ENCODE data around the gene HSD3B2.

HSD3B2 gene

DNA sequence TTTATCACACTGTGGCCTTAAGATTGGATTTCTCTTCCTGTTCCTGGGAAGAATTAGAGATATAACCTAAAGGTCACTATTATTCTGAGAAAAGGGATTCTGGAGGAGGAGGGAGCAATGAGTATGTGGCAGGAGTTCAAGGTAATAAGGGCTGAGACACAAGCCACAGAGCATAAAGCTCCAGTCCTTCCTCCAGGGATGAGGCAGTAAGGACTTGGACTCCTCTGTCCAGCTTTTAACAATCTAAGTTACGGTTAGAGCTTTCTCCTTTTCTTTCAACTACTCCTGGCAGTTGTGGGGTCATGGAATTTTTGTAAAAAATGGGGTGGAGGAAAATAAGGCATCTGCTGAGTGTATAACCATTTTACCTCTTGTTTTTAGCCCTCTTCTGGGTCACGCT is at the start of gene HSD3B2:
Gene HSD3B2, plus strand, starts transcription at position 201 of the 400 bp plus-strand sequence. CDS start 270 bp downstream, outside the sequence.
- TF ChIP-seq CTCF (IDR thresholded peaks at IDR 0.05; ENCODE audit: insufficient read depth, missing control alignments), result no peak
- DNase-seq (ENCODE audit: insufficient read length, low spot score) (no peak), FAIRE-seq (no peak)

DNA sequence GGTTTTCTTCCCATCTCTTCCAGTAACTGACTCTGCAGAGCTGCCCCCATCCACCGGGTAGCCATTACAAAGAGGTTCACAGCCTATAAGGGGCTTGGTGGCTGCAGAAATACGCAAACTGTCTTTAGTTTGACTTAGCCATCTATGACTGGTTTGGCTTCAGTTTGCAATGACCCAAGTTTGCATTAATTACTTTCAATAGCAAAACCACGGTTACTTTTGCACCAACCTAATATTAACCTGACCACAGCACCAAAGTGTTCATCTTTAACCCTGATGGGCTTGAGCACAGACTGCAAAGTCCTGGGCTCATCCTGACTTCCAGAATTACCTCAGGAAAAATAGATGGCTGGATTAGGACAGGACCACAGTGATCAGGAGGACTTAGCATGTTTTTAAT is 48.5 kb upstream of the HSD3B2 start:
- FAIRE-seq (no peak), DNase-seq (ENCODE audit: insufficient read length, low spot score) (no peak)
- TF ChIP-seq CTCF (IDR thresholded peaks at IDR 0.05; ENCODE audit: insufficient read depth, missing control alignments), result no peak

- FAIRE-seq, result no peak
- TF ChIP-seq CTCF (IDR thresholded peaks at IDR 0.05; ENCODE audit: insufficient read depth, missing control alignments), result peak; percentile 73
- no peak for DNase-seq (ENCODE audit: insufficient read length, low spot score)
These were observed 47.4 kb upstream of the HSD3B2 start for GRCh38 chr1:119367432-119368124.

DNA sequence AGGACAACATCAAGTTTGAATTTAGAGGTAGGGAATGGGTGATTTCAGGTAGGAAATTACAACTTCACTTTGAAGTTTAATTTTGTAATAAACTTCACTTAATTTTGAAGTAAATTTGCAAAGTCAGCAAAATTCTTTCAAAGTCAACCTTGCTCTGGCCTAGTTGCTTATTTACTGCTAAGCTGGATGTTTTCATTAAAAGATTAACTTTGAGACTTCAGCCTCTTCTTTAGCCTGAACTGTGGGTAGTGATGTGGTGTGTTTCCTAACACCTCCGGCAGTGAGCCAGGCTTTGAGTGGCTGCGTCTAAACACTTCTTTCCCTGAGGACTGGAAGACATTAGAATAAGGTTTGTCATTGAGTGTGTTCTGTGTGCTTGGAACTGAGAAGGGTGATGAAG is 46.4 kb upstream of the HSD3B2 start, which contains the start of gene HAO2:
Gene HAO2, plus strand, starts transcription at position 232 of the 400 bp plus-strand sequence. CDS start 12,301 bp downstream, outside the sequence.
- FAIRE-seq, result no peak
- TF ChIP-seq CTCF (IDR thresholded peaks at IDR 0.05; ENCODE audit: insufficient read depth, missing control alignments), result no peak

GRCh38 chr1:119370748-119371147 is 44.2 kb upstream of the HSD3B2 start:
- no peak for TF ChIP-seq CTCF (IDR thresholded peaks at IDR 0.05; ENCODE audit: insufficient read depth, missing control alignments)
- DNase-seq (ENCODE audit: insufficient read length, low spot score) (no peak), FAIRE-seq (no peak)

More for the DNA sequence above, 46.4 kb upstream of the HSD3B2 start, which contains the start of gene HAO2:
- DNase-seq (ENCODE audit: insufficient read length, low spot score), result no peak

DNA sequence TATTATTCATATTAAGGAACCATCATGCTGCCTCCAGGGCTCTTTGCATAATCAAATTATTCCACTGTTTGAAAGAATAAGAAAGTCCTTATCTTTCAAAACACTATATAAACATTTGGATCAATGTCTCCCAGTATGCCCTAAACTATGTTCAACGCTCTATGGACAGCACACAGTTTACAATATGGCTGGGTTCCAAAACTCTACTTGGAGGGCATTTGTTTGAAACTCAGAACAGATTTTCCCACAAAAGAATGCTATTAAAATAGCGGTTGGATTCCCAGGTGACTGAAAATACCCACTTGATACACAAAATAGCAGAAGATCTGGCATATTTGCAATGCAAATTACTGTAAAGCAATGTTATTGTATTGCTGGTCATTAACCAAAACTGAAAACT is 43.1 kb upstream of the HSD3B2 start:
- no peak for TF ChIP-seq CTCF (IDR thresholded peaks at IDR 0.05; ENCODE audit: insufficient read depth, missing control alignments)
- no peak for DNase-seq (ENCODE audit: insufficient read length, low spot score)
- no peak for FAIRE-seq

- no peak for FAIRE-seq
- peak; percentile 11 for TF ChIP-seq CTCF (IDR thresholded peaks at IDR 0.05; ENCODE audit: insufficient read depth, missing control alignments)
- DNase-seq (ENCODE audit: insufficient read length, low spot score), result no peak
These were observed 42.4 kb upstream of the HSD3B2 start for GRCh38 chr1:119372503-119373086.
